HG02885 (cell line): ENCODE results near the gene OTOP1.
"Not testable (repeated sequence)": the region's sequence is repeated elsewhere in the genome, so short reads cannot be mapped to it uniquely, and the experiment has no call there.

Experiments used
- ATAC-seq: cut with Tn5 transposase; IDR thresholded peaks from one replicate; pipeline ENCODE4 v1.9.1; 2021; ENCODE audit warnings: mild to moderate bottlenecking; ENCODE audit not compliant: unreplicated experiment, poor library complexity

Gene OTOP1

GRCh38 chr4:4233610-4234009 is 6.9 kb upstream of the OTOP1 start:
- no peak for ATAC-seq

- no peak for ATAC-seq
These were observed 1.6 kb upstream of the OTOP1 start for GRCh38 chr4:4228356-4228668.

- no peak for ATAC-seq
These were observed 1.0 kb upstream of the OTOP1 start for GRCh38 chr4:4227510-4228355.

GRCh38 chr4:4225915-4226605 is 669 bp downstream of the OTOP1 start:
- no peak for ATAC-seq

- no peak for ATAC-seq
These were observed 9.6 kb downstream of the OTOP1 start for GRCh38 chr4:4217113-4217512.

GRCh38 chr4:4216648-4217047 is 10.1 kb downstream of the OTOP1 start:
- ATAC-seq = no peak

- ATAC-seq = not testable (repeated sequence)
These were observed 13.1 kb downstream of the OTOP1 start for GRCh38 chr4:4213674-4214073.

- no peak for ATAC-seq
These were observed 20.5 kb downstream of the OTOP1 start for GRCh38 chr4:4206204-4206603.

GRCh38 chr4:4204401-4204745 is 22.4 kb downstream of the OTOP1 start:
- no peak for ATAC-seq

GRCh38 chr4:4203688-4204400 is 22.9 kb downstream of the OTOP1 start:
- ATAC-seq = no peak

GRCh38 chr4:4202510-4202909 is 24.2 kb downstream of the OTOP1 start:
- no peak for ATAC-seq

GRCh38 chr4:4200624-4201023 is 26.1 kb downstream of the OTOP1 start:
- ATAC-seq = no peak

GRCh38 chr4:4195354-4195753 is 31.4 kb downstream of the OTOP1 start:
- ATAC-seq = no peak

- ATAC-seq = not testable (repeated sequence)
These were observed 38.2 kb downstream of the OTOP1 start for GRCh38 chr4:4188557-4188956.

- no peak for ATAC-seq
These were observed 41.2 kb downstream of the OTOP1 start for GRCh38 chr4:4185528-4185927.

- ATAC-seq = no peak
These were observed 43.7 kb downstream of the OTOP1 start for GRCh38 chr4:4182835-4183568.

GRCh38 chr4:4170596-4171150 is 56.1 kb downstream of the OTOP1 start:
- ATAC-seq = no peak

GRCh38 chr4:4167981-4168780 is 58.5 kb downstream of the OTOP1 start:
- ATAC-seq = not testable (repeated sequence)

- ATAC-seq = not testable (repeated sequence)
These were observed 59.7 kb downstream of the OTOP1 start for GRCh38 chr4:4166986-4167385.
